Measurements from ENCODE around the gene MBTPS2. TPM values are rescaled to one million over a fixed set of nuclear protein-coding genes. Genes with fewer than 3 reads are reported as not detected.
A peak's percentile ranks its signal among the peaks of the same experiment; 100 is the strongest.

MBTPS2 gene
- total RNA-seq, 2 donors from 2014 or later = 4.3 to 6.7 TPM

DNA sequence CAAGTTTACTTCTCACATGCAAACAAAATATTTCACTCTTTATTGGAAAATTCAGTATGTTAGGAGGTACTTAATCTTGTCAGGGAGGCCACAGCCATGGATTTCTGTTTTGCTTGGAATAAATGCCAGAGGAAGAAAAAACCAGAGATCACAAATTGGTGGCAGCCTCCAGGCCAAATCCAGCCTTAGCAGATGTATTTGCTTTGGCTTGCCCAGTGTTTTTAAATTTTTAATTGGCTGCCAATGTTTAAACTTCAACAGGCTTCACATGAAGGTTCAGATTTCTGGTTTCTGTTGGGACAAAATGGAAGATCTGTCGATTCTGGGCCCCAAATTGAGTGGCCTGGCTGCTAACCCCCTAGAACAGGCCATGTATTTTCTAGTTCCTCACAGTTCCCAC lies 35.6 kb downstream of the MBTPS2 start:
- H3K27ac ChIP-seq = no peak overlapping the region
- H3K4me1 ChIP-seq = no peaks in the 10 kb centered on the region
- DNase-seq (no peak), ATAC-seq (no peak)
- intact Hi-C loops (cut with DNase I) = no loop called here
- TF ChIP-seq, protein P1, sequence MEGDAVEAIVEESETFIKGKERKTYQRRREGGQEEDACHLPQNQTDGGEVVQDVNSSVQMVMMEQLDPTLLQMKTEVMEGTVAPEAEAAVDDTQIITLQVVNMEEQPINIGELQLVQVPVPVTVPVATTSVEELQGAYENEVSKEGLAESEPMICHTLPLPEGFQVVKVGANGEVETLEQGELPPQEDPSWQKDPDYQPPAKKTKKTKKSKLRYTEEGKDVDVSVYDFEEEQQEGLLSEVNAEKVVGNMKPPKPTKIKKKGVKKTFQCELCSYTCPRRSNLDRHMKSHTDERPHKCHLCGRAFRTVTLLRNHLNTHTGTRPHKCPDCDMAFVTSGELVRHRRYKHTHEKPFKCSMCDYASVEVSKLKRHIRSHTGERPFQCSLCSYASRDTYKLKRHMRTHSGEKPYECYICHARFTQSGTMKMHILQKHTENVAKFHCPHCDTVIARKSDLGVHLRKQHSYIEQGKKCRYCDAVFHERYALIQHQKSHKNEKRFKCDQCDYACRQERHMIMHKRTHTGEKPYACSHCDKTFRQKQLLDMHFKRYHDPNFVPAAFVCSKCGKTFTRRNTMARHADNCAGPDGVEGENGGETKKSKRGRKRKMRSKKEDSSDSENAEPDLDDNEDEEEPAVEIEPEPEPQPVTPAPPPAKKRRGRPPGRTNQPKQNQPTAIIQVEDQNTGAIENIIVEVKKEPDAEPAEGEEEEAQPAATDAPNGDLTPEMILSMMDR (IDR thresholded peaks at IDR 0.05) = no peak
- TF ChIP-seq POLR2A (IDR thresholded peaks at IDR 0.05) = no peak
- WGBS, 2 donors = 69 to 91% methylated on average over 1 of the region's 1 CpG
- no peaks in the 10 kb centered on the region for H3K36me3 ChIP-seq (replicated peaks in 1 of 2; ENCODE audit: insufficient read depth in 1 of 2, low read depth in 2 of 2)
- H3K4me3 ChIP-seq = no peak overlapping the region
- H3K9me3 ChIP-seq = no peaks in the 10 kb centered on the region
- no peaks in the 10 kb centered on the region for H3K27me3 ChIP-seq

GRCh38 chrX:21881881-21882574 lies 42.6 kb downstream of the MBTPS2 start:
- intact Hi-C loops (cut with DNase I) = no loop called here
- Histone ChIP-seq H3K27me3 (no peaks in the 10 kb centered on the region), H3K36me3 (replicated peaks in 1 of 2; ENCODE audit: insufficient read depth in 1 of 2, low read depth in 2 of 2) (no peaks in the 10 kb centered on the region), H3K9me3 (no peaks in the 10 kb centered on the region), H3K4me1 (no peaks in the 10 kb centered on the region), H3K27ac (no peak overlapping the region), H3K4me3 (no peak overlapping the region)
- WGBS, 2 donors = 94% methylated on average over 3 of the region's 3 CpGs
- ATAC-seq = no peak
- no peak for DNase-seq
- TF ChIP-seq POLR2A (IDR thresholded peaks at IDR 0.05) = no peak
- TF ChIP-seq, protein P1 (IDR thresholded peaks at IDR 0.05) = no peak

DNA sequence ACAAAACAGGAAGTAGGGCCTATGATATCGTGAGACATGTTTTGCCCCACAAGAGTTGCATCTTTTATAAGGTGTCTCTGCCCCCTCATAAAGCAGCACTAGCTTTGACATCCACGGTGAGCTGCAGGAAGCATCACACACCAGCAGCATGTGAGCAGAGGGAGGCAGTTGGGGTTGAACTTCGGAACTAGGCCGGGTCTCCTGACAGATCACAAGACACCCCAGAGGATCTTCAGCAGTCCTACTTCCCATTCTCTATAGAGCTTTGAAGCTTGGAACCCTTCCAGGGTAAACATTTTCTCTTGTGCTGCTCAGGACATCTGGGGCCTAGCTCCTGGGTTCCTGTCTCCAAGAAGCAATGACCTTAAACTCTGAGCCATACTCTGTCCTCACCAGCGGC lies 43.8 kb downstream of the MBTPS2 start:
- Histone ChIP-seq H3K4me1 (no peaks in the 10 kb centered on the region), H3K4me3 (no peak overlapping the region), H3K27me3 (no peaks in the 10 kb centered on the region), H3K9me3 (no peaks in the 10 kb centered on the region), H3K36me3 (replicated peaks in 1 of 2; ENCODE audit: insufficient read depth in 1 of 2, low read depth in 2 of 2) (no peaks in the 10 kb centered on the region), H3K27ac (no peak overlapping the region)
- no peak for ATAC-seq
- 66 to 78% methylated on average over 5 of the region's 5 CpGs for WGBS, 2 donors
- TF ChIP-seq, protein P1 (IDR thresholded peaks at IDR 0.05) = no peak
- no peak for TF ChIP-seq POLR2A (IDR thresholded peaks at IDR 0.05)
- intact Hi-C loops (cut with DNase I) = no loop called here
- peak in 2 of 4 donors; percentile 4 to 19 for DNase-seq

GRCh38 chrX:21885568-21885967 lies 46.2 kb downstream of the MBTPS2 start:
- DNase-seq (no peak), ATAC-seq (no peak)
- Histone ChIP-seq H3K27me3 (no peaks in the 10 kb centered on the region), H3K36me3 (replicated peaks in 1 of 2; ENCODE audit: insufficient read depth in 1 of 2, low read depth in 2 of 2) (no peaks in the 10 kb centered on the region), H3K9me3 (no peaks in the 10 kb centered on the region), H3K27ac (no peak overlapping the region), H3K4me3 (no peak overlapping the region), H3K4me1 (no peaks in the 10 kb centered on the region)
- TF ChIP-seq, protein P1 (IDR thresholded peaks at IDR 0.05) = no peak
- no peak for TF ChIP-seq POLR2A (IDR thresholded peaks at IDR 0.05)
- WGBS, 2 donors = 89 to 93% methylated on average over 1 of the region's 1 CpG
- intact Hi-C loops (cut with DNase I) = no loop called here

GRCh38 chrX:21905313-21905712 lies 65.9 kb downstream of the MBTPS2 start:
- ATAC-seq (no peak), DNase-seq (peak in 1 of 4 donors; percentile 2)
- no peak overlapping the region for H3K4me3 ChIP-seq
- intact Hi-C loops (cut with DNase I) = no loop called here
- peak overlapping the region in 2 of 4 donors; percentile 7 to 25 for H3K27ac ChIP-seq
- no peaks in the 10 kb centered on the region for H3K4me1 ChIP-seq
- TF ChIP-seq, protein P1 (IDR thresholded peaks at IDR 0.05) = no peak
- TF ChIP-seq POLR2A (IDR thresholded peaks at IDR 0.05) = no peak
- no peaks in the 10 kb centered on the region for H3K27me3 ChIP-seq
- no peaks in the 10 kb centered on the region for H3K36me3 ChIP-seq (replicated peaks in 1 of 2; ENCODE audit: insufficient read depth in 1 of 2, low read depth in 2 of 2)
- 57 to 65% methylated on average over 2 of the region's 2 CpGs for WGBS, 2 donors
- H3K9me3 ChIP-seq = no peaks in the 10 kb centered on the region

Measured in body of pancreas (tissue), 4 donors.